Common myeloid progenitor, CD34-positive (primary cell): Measurements from ENCODE around the gene SYCP3.
A peak's percentile ranks its signal among the peaks of the same experiment; 100 is the strongest.

Source experiments
- CTCF ChIA-PET: fragments of 350-600 bp; sonication (Branson Sonifier 250); formaldehyde crosslinking; loops from one replicate; lab custom pipeline; 2021; ENCODE audit warnings: antibody characterized with exemption; lab: Charles Lee
- POLR2A ChIA-PET: fragments of 350-600 bp; sonication (Branson Sonifier 250); formaldehyde crosslinking; loops from one replicate; lab custom pipeline; 2021; ENCODE audit warnings: antibody characterized with exemption; lab: Charles Lee
- DNase-seq, 3 donors: peaks; one replicate each; pipeline versions ENCODE4 v3.0.0 to v3.0.0-alpha.2; 2013
- H3K27ac ChIP-seq, 2 experiments: 1 replicate in 1 of 2; 2 replicates in 1 of 2; pipeline ENCODE4 v1.7.0; 2013; ENCODE audit warnings: inconsistent platforms in 2 of 2, low read length in 2 of 2, mild to moderate bottlenecking in 2 of 2, low read depth in 1 of 2, moderate library complexity in 1 of 2; ENCODE audit not compliant: severe bottlenecking in 2 of 2, insufficient read depth in 1 of 2, poor library complexity in 1 of 2
- H3K27me3 ChIP-seq, 5 experiments: replicated peaks in 2 of 5; 1 replicate in 3 of 5; 2 replicates in 2 of 5; pipeline versions ENCODE4 v1.6.1 to v1.7.0; 2013; ENCODE audit warnings: low read length in 4 of 5, mild to moderate bottlenecking in 2 of 5, moderate library complexity in 2 of 5, inconsistent platforms in 1 of 5; ENCODE audit not compliant: insufficient read depth in 5 of 5, control insufficient read depth in 4 of 5
- H3K36me3 ChIP-seq, 4 experiments: 1 replicate in 2 of 4; 2 replicates in 2 of 4; pipeline versions ENCODE4 v1.6.1 to v1.7.0; 2013; ENCODE audit warnings: low read length in 3 of 4, control low read depth in 1 of 4, mild to moderate bottlenecking in 1 of 4; ENCODE audit not compliant: control insufficient read depth in 4 of 4, insufficient read depth in 4 of 4
- H3K4me1 ChIP-seq, 4 experiments: 1 replicate in 3 of 4; 2 replicates in 1 of 4; pipeline versions ENCODE4 v1.6.1 to v1.7.1; 2013; ENCODE audit warnings: low read length in 3 of 4, mild to moderate bottlenecking in 3 of 4, control low read depth in 1 of 4, inconsistent platforms in 1 of 4, moderate library complexity in 1 of 4; ENCODE audit not compliant: control insufficient read depth in 4 of 4, insufficient read depth in 4 of 4; ENCODE audit errors: control extremely low read depth in 1 of 4
- H3K4me3 ChIP-seq, 7 experiments: 1 replicate in 4 of 7; 2 replicates in 3 of 7; pipeline versions ENCODE4 v1.5.1 to v1.7.0; 2013; ENCODE audit warnings: mild to moderate bottlenecking in 7 of 7, low read length in 6 of 7, moderate library complexity in 6 of 7, inconsistent platforms in 2 of 7, low read depth in 2 of 7, control low read depth in 1 of 7; ENCODE audit not compliant: insufficient read depth in 4 of 7, control insufficient read depth in 1 of 7; ENCODE audit errors: extremely low read depth in 1 of 7
- H3K9me3 ChIP-seq, 5 experiments: 1 replicate in 4 of 5; 2 replicates in 1 of 5; pipeline versions ENCODE4 v1.6.1 to v1.7.1; 2013; ENCODE audit warnings: low read length in 4 of 5, mild to moderate bottlenecking in 2 of 5, inconsistent platforms in 1 of 5, low read depth in 1 of 5, moderate library complexity in 1 of 5; ENCODE audit not compliant: control insufficient read depth in 4 of 5, insufficient read depth in 2 of 5; ENCODE audit errors: control extremely low read depth in 1 of 5
- WGBS: methylation state at CpG from one replicate; pipeline ENCODE4 v1.1.5; 2013; ENCODE audit not compliant: insufficient coverage; 5-methylcytosine and 5-hydroxymethylcytosine counted together

The SYCP3 gene

GRCh38 chr12:101781834-101782233 lies 42.6 kb upstream of the SYCP3 start:
- peaks cover 11 to 43% (median 17%) of the 10 kb centered on the region in 4 experiments for H3K36me3 ChIP-seq
- DNase-seq = no peak
- 95% methylated on average over 2 of the region's 3 CpGs for WGBS
- H3K9me3 ChIP-seq = no peaks in the 10 kb centered on the region
- no peak overlapping the region for H3K27ac ChIP-seq
- ChIA-PET POLR2A (no interaction called here), CTCF (interaction anchor here (1.0 to 7.8 kb wide), 5 partner anchors 9 to 45 kb away, joined by 3 to 132 read pairs (median 5); partner anchors contain the start of gene GNPTAB)
- H3K4me3 ChIP-seq = no peak overlapping the region
- H3K4me1 ChIP-seq = peaks cover 26 to 74% (median 45%) of the 10 kb centered on the region in 4 experiments
- no peaks in the 10 kb centered on the region for H3K27me3 ChIP-seq

GRCh38 chr12:101780599-101780998 lies 41.3 kb upstream of the SYCP3 start:
- 19% methylated on average over 2 of the region's 2 CpGs for WGBS
- peaks cover 32 to 86% (median 58%) of the 10 kb centered on the region in 4 experiments for H3K4me1 ChIP-seq
- DNase-seq = peak; percentile 18 to 68 (median 58)
- CTCF ChIA-PET = interaction anchor here (0.7 to 7.8 kb wide), 11 partner anchors 8 to 92 kb away, joined by 3 to 132 read pairs (median 5); partner anchors contain the start of gene GNPTAB
- POLR2A ChIA-PET = no interaction called here
- H3K27ac ChIP-seq = no peak overlapping the region
- no peaks in the 10 kb centered on the region for H3K27me3 ChIP-seq
- peak overlapping the region in 1 of 7 experiments; percentile 30 for H3K4me3 ChIP-seq
- no peaks in the 10 kb centered on the region for H3K9me3 ChIP-seq
- peaks cover 11 to 44% (median 17%) of the 10 kb centered on the region in 4 experiments for H3K36me3 ChIP-seq

- WGBS = 100% methylated on average over 2 of the region's 6 CpGs
- ChIA-PET CTCF (interaction anchor here (1.0 to 7.8 kb wide), 11 partner anchors 11 to 76 kb away, joined by 3 to 132 read pairs (median 3); partner anchors contain the start of gene GNPTAB), POLR2A (no interaction called here)
- no peak overlapping the region for H3K27ac ChIP-seq
- H3K27me3 ChIP-seq = no peaks in the 10 kb centered on the region
- H3K4me3 ChIP-seq = no peak overlapping the region
- no peak for DNase-seq
- no peaks in the 10 kb centered on the region for H3K9me3 ChIP-seq
- peaks cover 8 to 36% (median 11%) of the 10 kb centered on the region in 4 experiments for H3K36me3 ChIP-seq
- peaks cover 34 to 96% (median 64%) of the 10 kb centered on the region in 4 experiments for H3K4me1 ChIP-seq
Observed at GRCh38 chr12:101779626-101780025, 40.4 kb upstream of the SYCP3 start.

- WGBS = 100% methylated on average over 2 of the region's 3 CpGs
- H3K4me3 ChIP-seq = no peak overlapping the region
- ChIA-PET POLR2A (no interaction called here), CTCF (interaction anchor here (0.8 to 7.8 kb wide), 11 partner anchors 11 to 76 kb away, joined by 3 to 132 read pairs (median 3); partner anchors contain the start of gene GNPTAB)
- no peaks in the 10 kb centered on the region for H3K27me3 ChIP-seq
- H3K4me1 ChIP-seq = peaks cover 34 to 94% (median 63%) of the 10 kb centered on the region in 4 experiments
- no peak overlapping the region for H3K27ac ChIP-seq
- DNase-seq = no peak
- H3K36me3 ChIP-seq = peaks cover 5 to 33% (median 10%) of the 10 kb centered on the region in 4 experiments
- no peaks in the 10 kb centered on the region for H3K9me3 ChIP-seq
Observed at GRCh38 chr12:101779200-101779599, 39.9 kb upstream of the SYCP3 start.

GRCh38 chr12:101777978-101778377 lies 38.7 kb upstream of the SYCP3 start:
- peak overlapping the region in 1 of 2 experiments; percentile 69 for H3K27ac ChIP-seq
- H3K4me3 ChIP-seq = peak overlapping the region in 1 of 7 experiments; percentile 21
- WGBS = 53% methylated on average over 3 of the region's 4 CpGs
- no peak for DNase-seq
- CTCF ChIA-PET = interaction anchor here (0.7 to 7.8 kb wide), 8 partner anchors 10 to 83 kb away, joined by 3 to 132 read pairs (median 9); partner anchors contain the start of gene GNPTAB
- no peaks in the 10 kb centered on the region for H3K9me3 ChIP-seq
- peaks cover 4 to 35% (median 10%) of the 10 kb centered on the region in 4 experiments for H3K36me3 ChIP-seq
- no peaks in the 10 kb centered on the region for H3K27me3 ChIP-seq
- peaks cover 38 to 90% (median 64%) of the 10 kb centered on the region in 4 experiments for H3K4me1 ChIP-seq
- POLR2A ChIA-PET = no interaction called here

- H3K4me1 ChIP-seq = peaks cover 39 to 90% (median 69%) of the 10 kb centered on the region in 4 experiments
- H3K9me3 ChIP-seq = no peaks in the 10 kb centered on the region
- DNase-seq = peak; percentile 24 to 81 (median 73)
- WGBS = 0% methylated on average over 3 of the region's 3 CpGs
- H3K27me3 ChIP-seq = no peaks in the 10 kb centered on the region
- peak overlapping the region in 1 of 7 experiments; percentile 14 for H3K4me3 ChIP-seq
- H3K27ac ChIP-seq = peak overlapping the region in 1 of 2 experiments; percentile 69
- peaks cover 4 to 33% (median 10%) of the 10 kb centered on the region in 4 experiments for H3K36me3 ChIP-seq
- ChIA-PET CTCF (interaction anchor here (0.7 to 7.8 kb wide), 9 partner anchors 10 to 370 kb away, joined by 3 to 132 read pairs (median 4); partner anchors contain the start of genes ARL1 and GNPTAB), POLR2A (interaction anchor here (0.6 kb wide), 1 partner anchor 397 kb away, joined by 6 read pairs; no protein-coding TSS in a partner anchor)
Observed at GRCh38 chr12:101777485-101777884, 38.2 kb upstream of the SYCP3 start.

GRCh38 chr12:101775816-101776215 lies 36.6 kb upstream of the SYCP3 start:
- Histone ChIP-seq H3K4me3 (peak overlapping the region in 1 of 7 experiments; percentile 37), H3K27ac (peak overlapping the region; percentile 47 to 69), H3K36me3 (peaks cover 4 to 32% (median 8%) of the 10 kb centered on the region in 4 experiments), H3K9me3 (no peaks in the 10 kb centered on the region), H3K4me1 (peaks cover 48 to 88% (median 74%) of the 10 kb centered on the region in 4 experiments), H3K27me3 (no peaks in the 10 kb centered on the region)
- ChIA-PET POLR2A (no interaction called here), CTCF (interaction anchor here (1.4 to 7.8 kb wide), 5 partner anchors 9 to 63 kb away, joined by 3 to 132 read pairs (median 23); partner anchors contain the start of gene GNPTAB)
- DNase-seq = peak in 2 of 3 donors; percentile 81 to 84
- WGBS = 0% methylated on average over 1 of the region's 2 CpGs
